Mesenchymal stem cell (in vitro differentiated cells and primary cell): Measurements from ENCODE around the gene BFSP2.
"Not testable (repeated sequence)": the region's sequence is repeated elsewhere in the genome, so short reads cannot be mapped to it uniquely, and the experiment has no call there.

ENCODE experiments used
- DNase-seq: peaks from one replicate; pipeline ENCODE4 v3.0.0-alpha.2; 2013
- H2AFZ ChIP-seq: one replicate; pipeline ENCODE4 v1.6.1; 2013; ENCODE audit warnings: low read depth, mild to moderate bottlenecking, control low read depth, inconsistent platforms, low read length, moderate library complexity
- H2AK5ac ChIP-seq: 2 replicates; pipeline ENCODE4 v1.6.1; 2013; ENCODE audit warnings: low read length, moderate library complexity, mild to moderate bottlenecking, inconsistent platforms; ENCODE audit not compliant: severe bottlenecking
- H2BK120ac ChIP-seq: one replicate; pipeline ENCODE4 v1.6.1; 2013; ENCODE audit warnings: low read depth, mild to moderate bottlenecking, inconsistent platforms, low read length, moderate library complexity
- H2BK12ac ChIP-seq, 2 experiments: one replicate each; pipeline ENCODE4 v1.6.1; 2013; ENCODE audit warnings: inconsistent platforms in 2 of 2, low read length in 2 of 2, mild to moderate bottlenecking in 2 of 2, moderate library complexity in 2 of 2, control low read depth in 1 of 2
- H2BK15ac ChIP-seq: one replicate; pipeline ENCODE4 v1.6.1; 2013; ENCODE audit warnings: mild to moderate bottlenecking, low read depth, inconsistent platforms; ENCODE audit not compliant: poor library complexity, severe bottlenecking
- H2BK5ac ChIP-seq: 2 replicates; pipeline ENCODE4 v1.6.1; 2013; ENCODE audit warnings: low read depth, mild to moderate bottlenecking, low read length, control low read depth, inconsistent platforms; ENCODE audit not compliant: poor library complexity, severe bottlenecking
- H3K14ac ChIP-seq, 2 experiments: one replicate each; pipeline ENCODE4 v1.6.1; 2013; ENCODE audit warnings: inconsistent platforms in 2 of 2, low read length in 2 of 2, control low read depth in 1 of 2, mild to moderate bottlenecking in 1 of 2, moderate library complexity in 1 of 2
- H3K18ac ChIP-seq, 2 experiments: one replicate each; pipeline ENCODE4 v1.6.1; 2013; ENCODE audit warnings: inconsistent platforms in 2 of 2, low read length in 2 of 2, control low read depth in 1 of 2, low read depth in 1 of 2, mild to moderate bottlenecking in 1 of 2
- H3K23ac ChIP-seq, 2 experiments: one replicate each; pipeline ENCODE4 v1.6.1; 2013; ENCODE audit warnings: inconsistent platforms in 2 of 2, low read length in 2 of 2, mild to moderate bottlenecking in 2 of 2, moderate library complexity in 2 of 2, control low read depth in 1 of 2
- H3K27ac ChIP-seq: 2 replicates; pipeline ENCODE4 v1.5.1; 2013; ENCODE audit warnings: mild to moderate bottlenecking, moderate library complexity, low read length, control low read depth, inconsistent platforms; ENCODE audit not compliant: poor library complexity, severe bottlenecking
- H3K27me3 ChIP-seq, 2 experiments: 2 replicates each; pipeline versions ENCODE4 v1.6.1 to v1.7.0; 2013; ENCODE audit warnings: low read length in 2 of 2, mild to moderate bottlenecking in 2 of 2, moderate library complexity in 2 of 2, control low read depth in 1 of 2, inconsistent platforms in 1 of 2; ENCODE audit not compliant: control insufficient read depth in 1 of 2, insufficient read depth in 1 of 2
- H3K36me3 ChIP-seq, 2 experiments: 2 replicates each; pipeline versions ENCODE4 v1.6.1 to v1.7.0; 2013; ENCODE audit warnings: low read length in 2 of 2, control low read depth in 1 of 2, inconsistent platforms in 1 of 2, low read depth in 1 of 2, mild to moderate bottlenecking in 1 of 2; ENCODE audit not compliant: insufficient read depth in 2 of 2, control insufficient read depth in 1 of 2
- H3K4ac ChIP-seq, 2 experiments: one replicate each; pipeline ENCODE4 v1.6.1; 2013; ENCODE audit warnings: inconsistent platforms in 2 of 2, low read length in 2 of 2, mild to moderate bottlenecking in 2 of 2, moderate library complexity in 2 of 2, control low read depth in 1 of 2, low read depth in 1 of 2
- H3K4me1 ChIP-seq: 2 replicates; pipeline ENCODE4 v1.6.1; 2013; ENCODE audit warnings: low read depth, low read length, control low read depth; ENCODE audit not compliant: control insufficient read depth, insufficient read depth
- H3K4me2 ChIP-seq: 2 replicates; pipeline ENCODE4 v1.6.1; 2013; ENCODE audit warnings: low read length, mild to moderate bottlenecking, inconsistent platforms; ENCODE audit not compliant: poor library complexity, severe bottlenecking
- H3K4me3 ChIP-seq, 2 experiments: 2 replicates each; pipeline versions ENCODE4 v1.5.1 to v1.7.0; 2013; ENCODE audit warnings: low read length in 2 of 2, mild to moderate bottlenecking in 2 of 2, control low read depth in 1 of 2, low read depth in 1 of 2; ENCODE audit not compliant: insufficient read depth in 1 of 2
- H3K79me1 ChIP-seq: replicated peaks from 2 replicates; pipeline ENCODE4 v1.6.1; 2013; ENCODE audit warnings: mild to moderate bottlenecking, control low read depth, low read length, inconsistent platforms; ENCODE audit not compliant: poor library complexity, severe bottlenecking
- H3K9ac ChIP-seq: 2 replicates; pipeline ENCODE4 v1.7.0; 2013; ENCODE audit warnings: mild to moderate bottlenecking, low read length, moderate library complexity
- H3K9me3 ChIP-seq: 2 replicates; pipeline ENCODE4 v1.7.0; 2013; ENCODE audit warnings: mild to moderate bottlenecking, low read length; ENCODE audit not compliant: control insufficient read depth
- H4K8ac ChIP-seq: one replicate; pipeline ENCODE4 v1.6.1; 2013; ENCODE audit warnings: inconsistent platforms, mild to moderate bottlenecking, low read length, moderate library complexity
- H4K91ac ChIP-seq: one replicate; pipeline ENCODE4 v1.6.1; 2013; ENCODE audit warnings: mild to moderate bottlenecking, low read length, inconsistent platforms
- WGBS: methylation state at CpG from one replicate; pipeline ENCODE4 v1.1.7; 2013; ENCODE audit warnings: mixed read lengths; 5-methylcytosine and 5-hydroxymethylcytosine counted together

Gene BFSP2

DNA sequence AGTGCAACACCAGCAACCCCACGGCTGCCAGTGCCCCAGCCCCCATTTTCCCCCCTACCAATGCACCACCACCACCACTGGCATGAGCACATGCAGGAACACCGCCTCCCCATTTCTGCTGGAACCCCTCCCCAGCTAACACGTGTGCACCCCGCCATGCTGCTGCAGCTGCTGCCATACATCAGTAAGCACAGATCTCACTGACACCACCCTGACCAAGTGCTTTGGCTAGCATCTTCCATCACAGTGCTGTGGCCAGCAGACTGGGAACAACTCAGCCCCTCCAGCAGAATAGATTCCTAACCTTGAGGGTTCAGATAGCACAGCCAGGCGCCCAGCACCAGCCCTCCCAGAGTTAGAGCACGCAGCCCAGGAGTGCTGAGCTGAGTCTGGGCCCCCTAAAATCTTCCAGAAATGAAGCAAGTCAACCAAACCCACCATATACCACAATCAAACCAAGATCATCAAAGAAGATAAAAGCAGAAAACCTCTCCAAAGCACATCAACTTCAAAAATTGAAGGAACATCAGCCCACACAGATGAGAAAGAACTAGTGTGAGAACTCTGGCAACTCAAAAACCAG, 92.4 kb downstream of the BFSP2 start:
- Histone ChIP-seq H3K9ac (no peak overlapping the region), H3K79me1 (no peaks in the 10 kb centered on the region), H2AK5ac (no peak overlapping the region), H2BK12ac (no peak overlapping the region), H2BK5ac (no peak overlapping the region), H2AFZ (no peak overlapping the region), H3K36me3 (no peaks in the 10 kb centered on the region), H2BK120ac (no peak overlapping the region), H3K27ac (no peak overlapping the region), H3K4ac (no peak overlapping the region), H3K9me3 (no peaks in the 10 kb centered on the region), H2BK15ac (no peak overlapping the region), H3K14ac (no peak overlapping the region), H3K27me3 (no peaks in the 10 kb centered on the region), H3K18ac (no peak overlapping the region), H3K4me3 (no peak overlapping the region), H3K4me1 (peaks cover 3% of the 10 kb centered on the region), H4K91ac (no peak overlapping the region), H3K23ac (no peak overlapping the region), H3K4me2 (no peak overlapping the region), H4K8ac (no peak overlapping the region)
- 89% methylated on average over 6 of the region's 6 CpGs for WGBS
- DNase-seq: no peak

DNA sequence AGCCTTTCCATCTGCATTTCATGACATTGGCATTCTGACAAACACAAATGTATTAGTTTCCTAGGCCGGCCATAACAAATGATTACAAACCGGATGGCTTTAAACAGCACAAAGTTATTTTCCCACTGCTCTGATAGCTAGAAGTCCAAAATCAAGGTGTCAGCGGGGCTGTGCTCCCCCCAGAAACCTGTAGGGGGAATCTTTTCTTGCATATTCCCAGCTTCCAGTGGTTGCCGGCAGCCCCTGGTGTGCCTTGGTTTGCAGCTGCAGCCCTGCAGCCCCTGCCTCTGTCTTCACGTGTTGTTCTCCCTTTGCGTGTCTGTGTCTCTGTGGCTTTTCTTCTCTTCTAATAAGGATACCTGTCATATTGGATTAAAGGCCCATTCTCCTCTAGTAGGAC, 94.6 kb downstream of the BFSP2 start:
- Histone ChIP-seq H4K8ac (no peak overlapping the region), H2AK5ac (no peak overlapping the region), H3K14ac (no peak overlapping the region), H2BK120ac (no peak overlapping the region), H3K27me3 (no peaks in the 10 kb centered on the region), H3K9me3 (no peaks in the 10 kb centered on the region), H2BK15ac (no peak overlapping the region), H3K18ac (no peak overlapping the region), H3K4me3 (no peak overlapping the region), H3K9ac (no peak overlapping the region), H4K91ac (no peak overlapping the region), H3K27ac (no peak overlapping the region), H3K4me2 (no peak overlapping the region), H3K79me1 (no peaks in the 10 kb centered on the region), H3K36me3 (no peaks in the 10 kb centered on the region), H2BK12ac (no peak overlapping the region), H2BK5ac (no peak overlapping the region), H3K4ac (no peak overlapping the region), H3K23ac (no peak overlapping the region), H2AFZ (no peak overlapping the region), H3K4me1 (peaks cover 1% of the 10 kb centered on the region)
- DNase-seq: peak; percentile 50
- 52% methylated on average over 6 of the region's 6 CpGs for WGBS

DNA sequence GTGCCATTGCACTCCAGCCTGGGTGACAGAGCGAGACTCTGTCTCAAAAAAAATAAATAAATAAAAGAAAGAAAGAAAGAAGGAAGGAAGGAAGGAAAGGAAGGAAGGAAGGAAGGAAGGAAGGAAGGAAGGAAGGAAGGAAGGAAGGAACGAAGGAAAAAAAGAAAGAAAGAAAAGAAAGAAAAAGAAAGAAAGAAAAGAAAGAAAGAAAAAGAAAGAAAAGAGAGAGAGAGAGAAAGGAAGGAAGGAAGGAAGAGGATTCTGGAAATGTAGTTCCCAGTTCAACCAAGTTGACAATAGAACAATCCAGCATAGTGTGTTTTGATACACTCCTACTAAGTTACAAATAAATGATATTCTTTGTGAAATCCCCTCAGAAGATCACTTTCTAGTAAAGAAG, 102.7 kb downstream of the BFSP2 start:
- H3K4me2 ChIP-seq, H2BK12ac ChIP-seq, H2BK5ac ChIP-seq, H4K8ac ChIP-seq, H2BK120ac ChIP-seq, H2AFZ ChIP-seq, H3K23ac ChIP-seq, H3K27me3 ChIP-seq, H3K4ac ChIP-seq, H3K9ac ChIP-seq, H3K4me3 ChIP-seq, H3K18ac ChIP-seq, H4K91ac ChIP-seq, H3K79me1 ChIP-seq, H3K9me3 ChIP-seq, H2BK15ac ChIP-seq, H3K27ac ChIP-seq, H3K4me1 ChIP-seq, H3K36me3 ChIP-seq, DNase-seq, H2AK5ac ChIP-seq, H3K14ac ChIP-seq: not testable (repeated sequence)
- WGBS: 78% methylated on average over 1 of the region's 2 CpGs

DNA sequence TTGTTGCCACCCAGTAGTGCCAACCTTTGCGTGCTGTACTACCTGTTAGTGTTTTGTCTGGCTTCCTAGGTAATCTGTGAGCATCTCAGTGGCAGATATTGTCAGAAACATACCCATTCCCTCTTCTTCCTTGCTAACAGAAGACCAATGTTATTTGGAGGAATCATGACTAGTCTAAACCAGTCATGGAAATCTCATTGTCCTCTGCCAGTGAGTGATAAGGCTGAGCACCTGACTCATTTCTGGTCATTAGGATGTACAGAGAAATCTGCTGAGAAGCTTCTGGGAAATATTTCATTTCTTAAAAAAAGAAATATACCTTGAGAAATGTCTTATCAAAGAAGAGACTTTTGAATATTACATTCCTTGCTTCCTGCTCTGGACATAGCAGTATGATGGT, 103.6 kb downstream of the BFSP2 start:
- no peak overlapping the region for H3K18ac ChIP-seq
- DNase-seq: no peak
- no peaks in the 10 kb centered on the region for H3K79me1 ChIP-seq
- H2AFZ ChIP-seq: no peak overlapping the region
- H3K4me3 ChIP-seq: no peak overlapping the region
- H4K8ac ChIP-seq: peak overlapping the region; percentile 24
- H4K91ac ChIP-seq: no peak overlapping the region
- no peak overlapping the region for H3K14ac ChIP-seq
- H3K9me3 ChIP-seq: no peaks in the 10 kb centered on the region
- H2BK12ac ChIP-seq: no peak overlapping the region
- H3K27ac ChIP-seq: no peak overlapping the region
- no peak overlapping the region for H2BK15ac ChIP-seq
- H3K4ac ChIP-seq: no peak overlapping the region
- peaks cover 0 to 5% of the 10 kb centered on the region in 2 experiments for H3K27me3 ChIP-seq
- no peak overlapping the region for H2BK120ac ChIP-seq
- no peaks in the 10 kb centered on the region for H3K4me1 ChIP-seq
- no peak overlapping the region for H3K23ac ChIP-seq
- 100% methylated on average over 1 of the region's 1 CpG for WGBS
- no peaks in the 10 kb centered on the region for H3K36me3 ChIP-seq
- no peak overlapping the region for H3K4me2 ChIP-seq
- H3K9ac ChIP-seq: no peak overlapping the region
- no peak overlapping the region for H2AK5ac ChIP-seq
- H2BK5ac ChIP-seq: no peak overlapping the region
